ENCODE data around the gene PTPRR. TPM values are rescaled to one million over a fixed set of nuclear protein-coding genes. Genes with fewer than 3 reads are reported as not detected.
A peak's percentile ranks its signal among the peaks of the same experiment; 100 is the strongest.

Gene PTPRR
- total and polyA plus RNA-seq, 2 donors from 2014 or later = 0.50 to 0.86 TPM

- DNase-seq (no peak), FAIRE-seq (no peak)
- intact Hi-C loops (cut with DNase I) = no loop called here
- Histone ChIP-seq H3K9ac (ENCODE audit: low read length in 3 of 3) (no peak overlapping the region), H3K36me3 (ENCODE audit: control insufficient read depth in 2 of 3, insufficient read depth in 3 of 3, low read length in 3 of 3) (no peaks in the 10 kb centered on the region), H3K27me3 (ENCODE audit: control insufficient read depth, insufficient read depth, low read length) (no peaks in the 10 kb centered on the region), H3K4me3 (ENCODE audit: low read length in 3 of 3) (no peak overlapping the region), H3K27ac (ENCODE audit: low read depth in 2 of 2, low read length in 2 of 2) (no peak overlapping the region), H3K9me3 (ENCODE audit: control insufficient read depth in 2 of 3, insufficient read depth in 1 of 3, low read length in 3 of 3) (no peaks in the 10 kb centered on the region), H3K4me1 (ENCODE audit: control insufficient read depth in 2 of 3, insufficient read depth in 2 of 3, low read depth in 1 of 3, low read length in 3 of 3) (no peaks in the 10 kb centered on the region)
- no peak for TF ChIP-seq CTCF (IDR thresholded peaks at IDR 0.05; ENCODE audit: borderline replicate concordance, extremely low read depth, insufficient read depth)
Observed at GRCh38 chr12:70852416-70853150, 68.0 kb downstream of the PTPRR start.

GRCh38 chr12:70849265-70849960, 71.1 kb downstream of the PTPRR start:
- Histone ChIP-seq H3K9ac (ENCODE audit: low read length in 3 of 3) (no peak overlapping the region), H3K27me3 (ENCODE audit: control insufficient read depth, insufficient read depth, low read length) (no peaks in the 10 kb centered on the region), H3K4me1 (ENCODE audit: control insufficient read depth in 2 of 3, insufficient read depth in 2 of 3, low read depth in 1 of 3, low read length in 3 of 3) (no peaks in the 10 kb centered on the region), H3K36me3 (ENCODE audit: control insufficient read depth in 2 of 3, insufficient read depth in 3 of 3, low read length in 3 of 3) (no peaks in the 10 kb centered on the region), H3K4me3 (ENCODE audit: low read length in 3 of 3) (no peak overlapping the region), H3K9me3 (ENCODE audit: control insufficient read depth in 2 of 3, insufficient read depth in 1 of 3, low read length in 3 of 3) (no peaks in the 10 kb centered on the region), H3K27ac (ENCODE audit: low read depth in 2 of 2, low read length in 2 of 2) (no peak overlapping the region)
- FAIRE-seq (peak; percentile 74), DNase-seq (peak in 2 of 5 donors; percentile 16 to 38)
- TF ChIP-seq CTCF (IDR thresholded peaks at IDR 0.05; ENCODE audit: borderline replicate concordance, extremely low read depth, insufficient read depth) = no peak
- intact Hi-C loops (cut with DNase I) = no loop called here

- no peaks in the 10 kb centered on the region for H3K4me1 ChIP-seq (ENCODE audit: control insufficient read depth in 2 of 3, insufficient read depth in 2 of 3, low read depth in 1 of 3, low read length in 3 of 3)
- no peak for DNase-seq
- H3K27me3 ChIP-seq (ENCODE audit: control insufficient read depth, insufficient read depth, low read length) = no peaks in the 10 kb centered on the region
- no peak overlapping the region for H3K4me3 ChIP-seq (ENCODE audit: low read length in 3 of 3)
- no peak overlapping the region for H3K27ac ChIP-seq (ENCODE audit: low read depth in 2 of 2, low read length in 2 of 2)
- FAIRE-seq = no peak
- H3K9ac ChIP-seq (ENCODE audit: low read length in 3 of 3) = no peak overlapping the region
- intact Hi-C loops (cut with DNase I) = no loop called here
- no peaks in the 10 kb centered on the region for H3K9me3 ChIP-seq (ENCODE audit: control insufficient read depth in 2 of 3, insufficient read depth in 1 of 3, low read length in 3 of 3)
- no peak for TF ChIP-seq CTCF (IDR thresholded peaks at IDR 0.05; ENCODE audit: borderline replicate concordance, extremely low read depth, insufficient read depth)
- H3K36me3 ChIP-seq (ENCODE audit: control insufficient read depth in 2 of 3, insufficient read depth in 3 of 3, low read length in 3 of 3) = no peaks in the 10 kb centered on the region
Observed at GRCh38 chr12:70847871-70848270, 72.7 kb downstream of the PTPRR start.

Data from kidney (tissue), 14 donors.